HG03045 (cell line): ENCODE measurements around the gene SLC6A17.
A peak's percentile ranks its signal among the peaks of the same experiment; 100 is the strongest.

Experiments used
- ATAC-seq: cut with Tn5 transposase; IDR thresholded peaks from one replicate; pipeline ENCODE4 v1.9.1; 2021; ENCODE audit warnings: mild to moderate bottlenecking, moderate library complexity; ENCODE audit not compliant: unreplicated experiment

Gene SLC6A17

DNA sequence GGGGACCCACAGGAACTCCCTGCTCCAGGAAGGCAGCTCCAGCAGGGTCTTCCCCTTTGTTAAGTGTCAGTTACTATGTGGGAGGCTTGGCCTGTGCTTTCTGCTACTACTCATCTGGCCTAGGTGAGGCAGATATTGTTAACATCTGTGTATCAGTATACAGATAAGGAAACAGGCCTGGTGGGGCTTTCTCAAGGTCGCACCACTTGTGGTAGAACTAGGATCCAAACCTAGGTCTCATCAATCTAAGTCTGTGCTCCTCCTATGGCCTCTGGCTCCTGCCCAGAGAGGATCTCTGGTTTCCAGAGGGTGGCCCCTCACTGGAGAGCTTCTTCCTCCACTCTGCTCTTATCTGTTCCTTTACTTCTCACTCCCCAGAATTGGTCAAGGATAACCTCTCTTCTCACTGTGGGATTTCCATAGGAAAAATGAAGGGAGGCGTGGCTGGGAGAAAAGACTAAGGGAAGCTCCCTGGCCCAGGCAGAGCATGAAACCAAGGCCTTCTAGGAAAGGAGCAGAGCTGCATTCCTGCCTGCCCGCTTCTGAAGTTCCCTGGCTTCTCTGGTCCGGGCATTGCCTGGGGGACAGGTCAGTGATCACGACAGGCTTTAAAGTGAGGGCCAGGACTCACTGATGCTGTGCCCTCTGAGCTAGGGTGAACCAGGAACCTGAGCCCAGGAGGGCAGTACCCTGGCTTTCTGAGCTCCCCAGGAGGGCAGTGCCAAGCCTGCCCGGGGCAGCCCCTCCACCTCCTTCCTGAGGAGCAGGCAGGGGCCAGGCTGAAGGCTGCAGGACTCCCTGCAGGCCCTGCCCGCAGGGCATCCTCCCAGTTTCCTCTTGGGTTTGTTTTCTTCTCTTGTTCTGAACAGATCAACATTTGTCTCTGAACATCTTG lies 65.6 kb downstream of the SLC6A17 start:
- ATAC-seq: no peak

DNA sequence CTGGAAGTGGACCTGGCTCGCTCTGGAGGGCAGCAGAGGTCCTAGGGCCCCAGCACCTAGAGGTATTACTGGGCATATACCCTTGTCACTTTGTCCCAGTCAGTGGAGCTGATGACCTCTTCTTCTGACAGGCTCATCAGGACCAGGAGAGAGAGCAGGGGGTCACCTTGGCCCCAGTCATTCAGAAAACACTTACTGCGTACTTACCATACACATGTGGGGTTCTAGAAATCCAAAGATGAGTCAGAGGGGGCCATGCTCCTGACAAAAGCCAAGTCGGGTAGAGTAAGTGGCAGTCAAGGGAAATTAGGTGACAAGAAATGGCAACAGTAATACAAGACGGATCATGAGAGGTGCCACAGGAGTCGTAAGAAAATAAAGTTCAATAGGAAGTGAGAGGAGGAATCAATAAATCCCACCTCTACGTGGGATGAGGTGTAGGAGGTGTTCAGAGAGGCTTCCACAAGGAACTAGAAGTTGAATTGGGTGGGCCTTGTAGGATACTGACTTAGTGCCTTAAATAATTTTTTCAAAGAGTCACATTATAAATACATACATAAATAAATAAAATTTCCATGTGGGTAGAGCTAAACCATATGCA lies 66.7 kb downstream of the SLC6A17 start:
- ATAC-seq: peak; percentile 32

DNA sequence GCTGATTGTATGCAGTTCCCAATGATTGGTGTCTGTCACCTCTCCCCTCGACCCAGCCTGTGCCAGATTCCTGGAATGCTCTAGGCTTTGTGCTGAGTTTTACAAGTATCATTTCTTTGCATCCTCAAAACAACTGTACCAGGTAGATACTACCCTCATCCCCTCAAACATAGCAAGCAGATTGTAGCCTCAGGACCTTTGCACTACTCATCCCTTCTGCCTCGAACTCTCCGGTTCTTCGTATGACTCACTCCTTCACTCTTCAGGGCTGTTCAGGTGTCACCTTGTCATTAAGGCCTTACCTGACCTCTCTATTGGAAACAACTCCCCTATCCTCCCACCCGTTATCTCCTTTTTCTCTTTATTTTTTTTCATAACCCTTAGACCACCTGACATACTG lies 67.8 kb downstream of the SLC6A17 start:
- ATAC-seq: no peak

DNA sequence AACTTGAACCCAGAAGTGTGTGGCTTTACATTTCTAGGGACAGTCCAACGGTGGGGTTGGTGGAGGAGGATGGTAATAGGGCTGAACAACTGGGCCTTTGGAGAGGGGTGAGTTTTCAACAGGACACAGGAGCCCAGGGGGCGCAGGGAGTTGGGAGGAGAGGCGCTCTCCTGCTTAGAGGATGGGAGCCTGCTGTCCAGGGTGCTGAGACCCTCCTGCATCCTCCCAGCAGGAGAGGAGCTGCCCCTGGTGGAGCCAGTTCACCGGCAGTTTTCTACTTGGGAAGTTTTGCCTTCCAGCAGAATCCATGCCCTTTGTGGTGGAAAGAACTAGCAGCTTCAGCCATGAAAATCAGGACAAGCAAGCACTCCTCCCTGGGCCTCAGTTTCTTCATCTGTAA lies 68.4 kb downstream of the SLC6A17 start:
- no peak for ATAC-seq

DNA sequence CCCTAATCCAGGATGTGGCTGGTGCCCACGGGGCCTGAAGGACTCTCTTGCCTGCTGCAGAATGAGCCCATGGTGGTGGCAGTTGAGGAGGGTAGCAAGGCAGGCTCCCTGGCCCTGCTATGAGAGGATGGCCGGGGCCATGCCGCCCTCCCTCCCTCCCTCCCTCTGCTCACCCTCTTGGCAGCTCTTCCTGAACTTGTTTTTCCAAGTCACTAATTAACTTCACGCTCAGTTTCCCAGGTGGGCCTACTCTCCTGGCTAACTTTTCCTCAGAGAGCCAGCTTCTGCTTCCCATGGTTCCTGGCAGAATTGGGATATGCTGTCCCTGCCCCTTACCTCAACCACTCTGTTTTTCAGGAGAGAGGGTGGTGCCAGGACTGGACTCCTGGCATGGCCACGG lies 70.0 kb downstream of the SLC6A17 start:
- no peak for ATAC-seq

GRCh38 chr1:110221119-110221518 lies 70.8 kb downstream of the SLC6A17 start:
- ATAC-seq: no peak

GRCh38 chr1:110223127-110223526 lies 72.8 kb downstream of the SLC6A17 start:
- no peak for ATAC-seq

DNA sequence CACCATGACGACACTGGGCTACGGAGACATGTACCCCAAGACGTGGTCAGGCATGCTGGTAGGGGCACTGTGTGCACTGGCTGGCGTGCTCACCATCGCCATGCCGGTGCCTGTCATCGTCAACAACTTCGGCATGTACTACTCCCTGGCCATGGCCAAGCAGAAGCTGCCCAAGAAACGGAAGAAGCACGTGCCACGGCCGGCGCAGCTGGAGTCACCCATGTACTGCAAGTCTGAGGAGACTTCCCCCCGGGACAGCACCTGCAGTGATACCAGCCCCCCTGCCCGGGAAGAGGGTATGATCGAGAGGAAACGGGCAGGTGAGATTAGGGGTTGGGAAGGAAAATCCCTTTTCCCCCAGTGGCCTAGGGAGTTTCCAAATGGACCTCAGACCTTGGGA lies 73.3 kb downstream of the SLC6A17 start:
- ATAC-seq: no peak

- no peak for ATAC-seq
Observed at GRCh38 chr1:110224240-110224995, 74.1 kb downstream of the SLC6A17 start.

- ATAC-seq: no peak
Observed at GRCh38 chr1:110225212-110225611, 74.9 kb downstream of the SLC6A17 start.

DNA sequence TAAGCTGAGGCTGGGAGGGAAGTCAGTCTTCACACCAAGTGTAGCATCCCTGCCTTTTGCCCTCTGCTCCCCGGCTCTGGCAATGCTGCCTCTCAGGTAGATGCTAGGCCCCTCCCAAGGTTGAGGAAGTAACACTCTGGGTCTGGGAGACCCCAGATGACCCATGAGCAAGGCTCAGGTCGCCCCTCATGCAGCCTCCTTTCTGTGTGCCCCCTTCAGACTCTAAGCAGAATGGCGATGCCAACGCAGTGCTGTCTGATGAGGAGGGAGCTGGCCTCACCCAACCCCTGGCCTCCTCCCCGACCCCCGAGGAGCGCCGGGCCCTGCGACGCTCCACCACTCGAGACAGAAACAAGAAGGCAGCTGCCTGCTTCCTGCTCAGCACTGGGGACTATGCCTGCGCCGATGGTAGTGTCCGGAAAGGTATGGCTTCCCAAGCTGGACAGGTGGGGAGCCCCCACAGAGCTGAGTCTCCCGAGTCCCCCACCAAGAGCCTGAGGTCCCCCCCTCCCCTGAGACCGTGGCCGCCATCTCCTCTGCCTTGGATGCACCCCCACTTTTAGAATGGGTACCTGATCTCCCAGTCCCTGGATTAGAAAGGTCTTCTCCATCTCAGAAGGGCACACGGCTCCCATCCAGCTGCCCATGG lies 75.6 kb downstream of the SLC6A17 start:
- no peak for ATAC-seq

DNA sequence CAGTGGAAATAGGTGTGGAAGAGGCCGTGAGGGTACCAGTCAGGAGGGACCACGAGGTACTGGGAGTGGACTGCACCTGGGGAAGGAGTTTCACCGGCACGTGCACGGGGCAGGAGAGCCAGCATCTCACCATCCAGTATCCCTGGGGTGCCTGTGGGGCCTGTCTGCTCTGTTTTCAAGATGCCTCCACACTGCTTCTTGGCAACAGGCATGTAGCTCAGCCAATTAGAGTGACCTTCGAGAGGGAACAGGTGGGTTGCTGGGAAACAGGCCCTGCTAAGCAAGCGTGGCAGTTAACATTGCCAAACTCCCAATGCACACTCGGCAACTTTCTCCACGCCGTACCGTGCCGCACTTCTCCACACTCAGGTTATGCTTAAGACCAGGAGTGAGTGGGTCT lies 77.5 kb downstream of the SLC6A17 start:
- ATAC-seq: no peak

GRCh38 chr1:110228381-110228780 lies 78.1 kb downstream of the SLC6A17 start:
- no peak for ATAC-seq

- no peak for ATAC-seq
Observed at GRCh38 chr1:110228869-110229268, 78.6 kb downstream of the SLC6A17 start.

DNA sequence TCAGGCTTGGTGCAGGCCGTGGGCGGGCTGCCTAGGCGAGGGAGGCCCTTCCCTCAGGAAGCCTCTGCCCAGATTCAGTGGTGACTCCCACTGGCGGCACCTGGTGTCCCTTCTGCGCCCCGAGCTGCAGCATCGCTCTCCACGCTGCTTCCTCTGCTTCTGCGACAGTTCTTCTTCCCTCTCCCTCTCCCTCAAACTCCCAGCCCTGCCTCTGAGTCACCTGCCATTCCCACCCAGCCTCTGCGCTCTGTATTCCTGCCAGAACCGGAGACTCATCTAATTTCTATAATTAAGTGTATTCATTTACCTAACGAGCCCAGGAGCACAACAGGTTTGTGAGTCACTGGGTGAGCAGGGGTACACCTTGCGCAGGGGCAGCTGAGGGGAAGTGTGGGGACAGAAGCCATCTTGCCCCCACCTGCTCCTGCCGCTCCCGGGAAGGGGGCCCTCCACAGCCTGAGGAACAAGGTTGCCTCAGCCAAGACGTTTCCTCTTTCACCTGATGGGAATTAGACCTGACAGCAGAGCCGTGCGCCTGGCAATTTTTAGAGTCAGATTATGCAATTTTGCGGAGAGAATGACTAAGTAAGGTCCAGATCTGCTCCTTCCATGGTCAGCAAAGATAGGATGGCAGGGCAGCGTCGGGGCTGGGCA lies 79.2 kb downstream of the SLC6A17 start:
- ATAC-seq: no peak

- ATAC-seq: no peak
Observed at GRCh38 chr1:110230381-110231199, 80.3 kb downstream of the SLC6A17 start.

GRCh38 chr1:110233861-110234260 lies 83.6 kb downstream of the SLC6A17 start:
- no peak for ATAC-seq

DNA sequence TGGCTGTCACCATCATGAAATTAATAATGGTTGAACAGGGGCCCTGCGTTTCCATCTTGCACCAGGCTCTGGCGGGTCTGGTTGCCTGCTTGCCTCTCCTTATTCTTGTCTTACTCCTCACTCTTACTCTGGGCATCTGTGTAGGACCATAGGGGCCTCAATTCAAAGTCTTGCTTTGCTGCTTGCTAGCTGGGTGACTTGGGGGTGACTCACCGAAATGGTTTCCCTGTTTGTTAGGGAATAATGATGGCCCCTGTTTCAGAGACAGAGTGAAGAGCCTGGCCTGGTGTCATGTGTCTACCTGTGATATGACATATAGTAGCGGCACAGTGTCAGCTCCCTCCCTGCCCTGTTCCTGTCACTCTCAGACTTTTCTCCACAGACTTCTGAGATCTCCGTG lies 84.4 kb downstream of the SLC6A17 start:
- ATAC-seq: no peak

DNA sequence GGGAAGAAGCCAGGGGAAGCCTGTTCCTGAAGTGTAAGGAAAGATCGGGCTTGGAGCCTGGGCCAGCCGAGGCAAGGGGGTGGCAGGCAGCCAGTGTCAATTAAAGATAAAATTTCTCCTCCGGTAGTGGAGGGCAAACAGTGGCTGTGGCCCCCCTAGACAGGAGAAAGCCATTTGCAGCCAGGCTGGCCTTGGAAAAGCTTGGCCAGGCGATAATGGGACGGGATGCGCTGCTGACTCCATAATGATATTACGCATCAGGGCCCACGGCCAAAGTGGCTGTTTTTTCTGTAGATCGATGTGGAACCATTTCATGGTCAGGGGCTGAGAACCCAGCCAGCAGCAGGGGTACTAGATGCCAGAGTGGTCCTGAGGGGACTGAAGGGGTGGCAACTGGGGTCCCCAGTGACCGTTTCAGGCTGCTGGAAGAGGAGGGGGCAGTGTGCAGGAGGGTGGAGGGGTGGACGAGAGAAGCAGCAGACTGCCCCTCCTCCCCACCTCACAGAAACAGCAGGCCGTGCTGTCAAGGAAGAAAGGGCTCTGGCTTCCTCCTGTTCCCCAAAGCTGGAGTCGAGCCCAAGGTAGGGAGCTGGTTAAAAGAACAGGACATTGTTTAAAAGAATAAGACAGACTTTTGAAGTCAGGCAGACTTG lies 85.0 kb downstream of the SLC6A17 start:
- ATAC-seq: no peak
